Spleen (tissue), 7 donors: ENCODE data around the gene IQGAP1.
"Not testable (repeated sequence)": the region's sequence is repeated elsewhere in the genome, so short reads cannot be mapped to it uniquely, and the experiment has no call there.

ENCODE experiments used
- POLR2A ChIP-seq, 3 donors: fragments of 450-650 bp; IDR thresholded peaks; one replicate each; pipeline ENCODE4 v1.5.1; 2017; ENCODE audit warnings: antibody characterized with exemption in 3 of 3, mild to moderate bottlenecking in 1 of 3
- POLR2AphosphoS5 ChIP-seq, 3 donors: sonication (generic); formaldehyde crosslinking; IDR thresholded peaks; one replicate each; pipeline ENCODE4 v1.5.1; 2017; ENCODE audit warnings: antibody characterized with exemption in 3 of 3
- TF ChIP-seq, protein P1 (sequence below), 11 experiments: fragments of 200-600 bp in 7 of 11; fragments of 450-650 bp in 4 of 11; sonication (generic) in 4 of 11; IDR thresholded peaks in 8 of 11; conservative IDR thresholded peaks in 3 of 11; 1 replicate in 7 of 11; 2 replicates in 4 of 11; pipeline versions ENCODE4 v1.4.0 to v1.8.0; 2016 to 2021; ENCODE audit warnings: antibody characterized with exemption in 11 of 11, inconsistent platforms in 4 of 11, mild to moderate bottlenecking in 1 of 11
- donor health status: DM: no; HTN: no; CAD: no; lungs with moderate emphysema.
- donor health status: DM: no; HTN: no; CAD: no.
- donor health status: DM: no; HTN: no; CAD: no.

- TF ChIP-seq, protein P1, sequence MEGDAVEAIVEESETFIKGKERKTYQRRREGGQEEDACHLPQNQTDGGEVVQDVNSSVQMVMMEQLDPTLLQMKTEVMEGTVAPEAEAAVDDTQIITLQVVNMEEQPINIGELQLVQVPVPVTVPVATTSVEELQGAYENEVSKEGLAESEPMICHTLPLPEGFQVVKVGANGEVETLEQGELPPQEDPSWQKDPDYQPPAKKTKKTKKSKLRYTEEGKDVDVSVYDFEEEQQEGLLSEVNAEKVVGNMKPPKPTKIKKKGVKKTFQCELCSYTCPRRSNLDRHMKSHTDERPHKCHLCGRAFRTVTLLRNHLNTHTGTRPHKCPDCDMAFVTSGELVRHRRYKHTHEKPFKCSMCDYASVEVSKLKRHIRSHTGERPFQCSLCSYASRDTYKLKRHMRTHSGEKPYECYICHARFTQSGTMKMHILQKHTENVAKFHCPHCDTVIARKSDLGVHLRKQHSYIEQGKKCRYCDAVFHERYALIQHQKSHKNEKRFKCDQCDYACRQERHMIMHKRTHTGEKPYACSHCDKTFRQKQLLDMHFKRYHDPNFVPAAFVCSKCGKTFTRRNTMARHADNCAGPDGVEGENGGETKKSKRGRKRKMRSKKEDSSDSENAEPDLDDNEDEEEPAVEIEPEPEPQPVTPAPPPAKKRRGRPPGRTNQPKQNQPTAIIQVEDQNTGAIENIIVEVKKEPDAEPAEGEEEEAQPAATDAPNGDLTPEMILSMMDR (IDR thresholded peaks at IDR 0.05 in 8 of 11, conservative IDR thresholded peaks at IDR 0.05 in 3 of 11): not testable (repeated sequence)
- not testable (repeated sequence) for TF ChIP-seq POLR2A, POLR2AphosphoS5 (IDR thresholded peaks at IDR 0.05)
These were observed 21.5 kb downstream of the IQGAP1 start for GRCh38 chr15:90409587-90409986.
